COR-L47 (cell line): ENCODE data around the gene GPR135.

Source experiments
- DNase-seq: peaks from one replicate; lab custom pipeline; 2025; lab: John Stamatoyannopoulos, UW

GPR135 gene

GRCh38 chr14:59465316-59466135 is at the start of gene GPR135:
GPR135 (minus strand) TSS chr14:59465380; CDS start chr14:59465226, 154 bp downstream.
- DNase-seq: peak; percentile 31

GRCh38 chr14:59511916-59512575 is 46.9 kb upstream of the GPR135 start:
- peak; percentile 59 for DNase-seq

- DNase-seq: no peak
These were observed 45.8 kb upstream of the GPR135 start for GRCh38 chr14:59510966-59511365.

GRCh38 chr14:59510001-59510400 is 44.8 kb upstream of the GPR135 start:
- no peak for DNase-seq

GRCh38 chr14:59509101-59509500 is 43.9 kb upstream of the GPR135 start:
- no peak for DNase-seq

- no peak for DNase-seq
These were observed 42.5 kb upstream of the GPR135 start for GRCh38 chr14:59507752-59508103.

GRCh38 chr14:59507063-59507751 is 42.0 kb upstream of the GPR135 start:
- peak; percentile 70 for DNase-seq

- DNase-seq: no peak
These were observed 38.1 kb upstream of the GPR135 start for GRCh38 chr14:59503256-59503655.

- DNase-seq: no peak
These were observed 35.6 kb upstream of the GPR135 start for GRCh38 chr14:59500732-59501131.

- DNase-seq: no peak
These were observed 27.2 kb upstream of the GPR135 start for GRCh38 chr14:59492384-59492783.

- DNase-seq: no peak
These were observed 25.6 kb upstream of the GPR135 start for GRCh38 chr14:59490756-59491155.

GRCh38 chr14:59484639-59485175 is 19.5 kb upstream of the GPR135 start:
- peak; percentile 35 for DNase-seq

- DNase-seq: peak; percentile 98
These were observed 18.8 kb upstream of the GPR135 start, which contains the start of the genes JKAMP and L3HYPDH for GRCh38 chr14:59483819-59484638. JKAMP (plus strand) TSS chr14:59484517; CDS start chr14:59484590, 73 bp downstream. L3HYPDH (minus strand) TSS chr14:59484408; CDS start chr14:59484316, 92 bp downstream.

GRCh38 chr14:59483363-59483762 is 18.2 kb upstream of the GPR135 start:
- peak; percentile 37 for DNase-seq

GRCh38 chr14:59482541-59483331 is 17.6 kb upstream of the GPR135 start:
- DNase-seq: no peak

GRCh38 chr14:59481871-59482540 is 16.8 kb upstream of the GPR135 start:
- DNase-seq: no peak

GRCh38 chr14:59481407-59481806 is 16.2 kb upstream of the GPR135 start:
- DNase-seq: no peak

GRCh38 chr14:59480166-59480565 is 15.0 kb upstream of the GPR135 start:
- no peak for DNase-seq

GRCh38 chr14:59478540-59478939 is 13.4 kb upstream of the GPR135 start:
- DNase-seq: no peak

GRCh38 chr14:59475709-59476108 is 10.5 kb upstream of the GPR135 start:
- no peak for DNase-seq
